SK-N-SH treated with all-trans-retinoic acid at 6 μM for 48 hours (cell line): Measurements from ENCODE around the gene FHOD3.
A peak's percentile ranks its signal among the peaks of the same experiment; 100 is the strongest.

Source experiments
- ATAC-seq: fragments of 200-7000 bp; cut with Tn5 transposase; 3 replicates; pipeline ENCODE4 v1.9.1; 2020; ENCODE audit warnings: mild to moderate bottlenecking, moderate library complexity
- ARNTL ChIP-seq: fragments of 450-650 bp; formaldehyde crosslinking; IDR thresholded peaks from 2 replicates; pipeline ENCODE4 v1.5.0; 2020; ENCODE audit warnings: low read depth, mild to moderate bottlenecking, moderate library complexity, borderline replicate concordance
- BACH2 ChIP-seq: fragments of 250-450 bp; sonication (Bioruptor Pico); IDR thresholded peaks from 2 replicates; pipeline ENCODE4 v1.9.0; 2021; ENCODE audit warnings: mild to moderate bottlenecking, borderline replicate concordance
- CSRNP3 ChIP-seq: fragments of 250-450 bp; sonication (Bioruptor Pico); IDR thresholded peaks from 2 replicates; pipeline ENCODE4 v1.5.1; 2021; ENCODE audit warnings: mild to moderate bottlenecking, moderate library complexity
- ESRRG ChIP-seq: fragments of 250-450 bp; sonication (Bioruptor Pico); IDR thresholded peaks from 2 replicates; pipeline ENCODE4 v1.6.1; 2021; ENCODE audit warnings: mild to moderate bottlenecking
- GLIS3 ChIP-seq: fragments of 250-450 bp; sonication (Bioruptor Pico); IDR thresholded peaks from 2 replicates; pipeline ENCODE4 v1.5.0; 2020; ENCODE audit warnings: mild to moderate bottlenecking, moderate library complexity
- ISL1 ChIP-seq: fragments of 250-450 bp; sonication (Bioruptor Pico); IDR thresholded peaks from 2 replicates; pipeline ENCODE4 v2.1.2; 2022; ENCODE audit warnings: mild to moderate bottlenecking, moderate library complexity
- OSR1 ChIP-seq: fragments of 250-450 bp; sonication (Bioruptor Pico); IDR thresholded peaks from 2 replicates; pipeline ENCODE4 v1.8.0; 2022; ENCODE audit warnings: moderate library complexity, mild to moderate bottlenecking, inconsistent platforms
- PATZ1 ChIP-seq: fragments of 250-450 bp; sonication (Bioruptor Pico); IDR thresholded peaks from 2 replicates; pipeline ENCODE4 v1.8.0; 2020; ENCODE audit warnings: mild to moderate bottlenecking, moderate library complexity, borderline replicate concordance
- POU6F1 ChIP-seq: fragments of 250-450 bp; sonication (Bioruptor Pico); IDR thresholded peaks from 2 replicates; pipeline ENCODE4 v1.8.0; 2021; ENCODE audit warnings: low read depth, mild to moderate bottlenecking, moderate library complexity, borderline replicate concordance
- PPARA ChIP-seq: fragments of 250-450 bp; sonication (Bioruptor Pico); IDR thresholded peaks from 2 replicates; pipeline ENCODE4 v1.5.0; 2020; ENCODE audit warnings: mild to moderate bottlenecking, borderline replicate concordance
- RARB ChIP-seq: fragments of 250-450 bp; sonication (Bioruptor Pico); IDR thresholded peaks from 2 replicates; pipeline ENCODE4 v1.8.0; 2021; ENCODE audit warnings: mild to moderate bottlenecking, moderate library complexity
- SNAI2 ChIP-seq: fragments of 250-450 bp; sonication (Bioruptor Pico); IDR thresholded peaks from 2 replicates; pipeline ENCODE4 v1.5.0; 2020; ENCODE audit warnings: mild to moderate bottlenecking, moderate library complexity
- TCF4 ChIP-seq: fragments of 250-450 bp; sonication (Bioruptor Pico); IDR thresholded peaks from 2 replicates; pipeline ENCODE4 v1.8.0; 2021; ENCODE audit warnings: mild to moderate bottlenecking, moderate library complexity, borderline replicate concordance
- TOX ChIP-seq: fragments of 250-450 bp; sonication (Bioruptor Pico); IDR thresholded peaks from 2 replicates; pipeline ENCODE4 v1.8.0; 2021; ENCODE audit warnings: mild to moderate bottlenecking, moderate library complexity, borderline replicate concordance
- TSHZ2 ChIP-seq: fragments of 250-450 bp; sonication (Bioruptor Pico); IDR thresholded peaks from 2 replicates; pipeline ENCODE4 v1.5.0; 2020; ENCODE audit warnings: mild to moderate bottlenecking, moderate library complexity
- ZC3H10 ChIP-seq: fragments of 250-450 bp; sonication (Bioruptor Pico); IDR thresholded peaks from 2 replicates; pipeline ENCODE4 v1.5.1; 2021; ENCODE audit warnings: mild to moderate bottlenecking, moderate library complexity
- ZFP3 ChIP-seq: fragments of 250-450 bp; sonication (Bioruptor Pico); IDR thresholded peaks from 2 replicates; pipeline ENCODE4 v1.5.0; 2020; ENCODE audit warnings: mild to moderate bottlenecking, moderate library complexity
- ZFP30 ChIP-seq: fragments of 450-650 bp; formaldehyde crosslinking; IDR thresholded peaks from 2 replicates; pipeline ENCODE4 v1.5.0; 2022; ENCODE audit warnings: mild to moderate bottlenecking, moderate library complexity
- ZNF565 ChIP-seq: fragments of 450-650 bp; formaldehyde crosslinking; conservative IDR thresholded peaks from 2 replicates; pipeline ENCODE4 v1.5.0; 2020; ENCODE audit warnings: low read depth, mild to moderate bottlenecking, moderate library complexity
- ZNF70 ChIP-seq: fragments of 450-650 bp; formaldehyde crosslinking; IDR thresholded peaks from 2 replicates; pipeline ENCODE4 v1.5.0; 2020; ENCODE audit warnings: mild to moderate bottlenecking, moderate library complexity
- ZNF8 ChIP-seq: fragments of 450-650 bp; formaldehyde crosslinking; IDR thresholded peaks from 2 replicates; pipeline ENCODE4 v1.5.0; 2020; ENCODE audit warnings: mild to moderate bottlenecking, moderate library complexity

Gene FHOD3

GRCh38 chr18:36516258-36516657 is 218.7 kb downstream of the FHOD3 start (continued):
- no peak for TF ChIP-seq ZFP3 (CRISPR knock-in tag)
- no peak for TF ChIP-seq POU6F1 (CRISPR knock-in tag)
- no peak for TF ChIP-seq RARB
- TF ChIP-seq ZNF565, result no peak
- no peak for TF ChIP-seq SNAI2 (CRISPR knock-in tag)
- TF ChIP-seq ZNF70 (CRISPR knock-in tag), result no peak
- TF ChIP-seq ARNTL (CRISPR knock-in tag), result no peak

- no peak for ATAC-seq
Observed at GRCh38 chr18:36516726-36517125, 219.2 kb downstream of the FHOD3 start.

GRCh38 chr18:36518839-36519238 is 221.3 kb downstream of the FHOD3 start:
- peak; percentile 67 for ATAC-seq
- TF ChIP-seq RARB (no peak), ARNTL (CRISPR knock-in tag) (no peak), GLIS3 (CRISPR knock-in tag) (no peak), ZC3H10 (no peak), SNAI2 (CRISPR knock-in tag) (no peak), PPARA (CRISPR knock-in tag) (no peak), TCF4 (CRISPR knock-in tag) (no peak), OSR1 (no peak), BACH2 (CRISPR knock-in tag) (no peak), TSHZ2 (no peak), ZNF70 (CRISPR knock-in tag) (no peak), PATZ1 (CRISPR knock-in tag) (no peak), ZNF565 (no peak), CSRNP3 (CRISPR knock-in tag) (no peak), TOX (CRISPR knock-in tag) (no peak), ZFP30 (CRISPR knock-in tag) (no peak), ESRRG (CRISPR knock-in tag) (no peak), POU6F1 (CRISPR knock-in tag) (no peak), ISL1 (CRISPR knock-in tag) (no peak)

More at GRCh38 chr18:36516726-36517125, 219.2 kb downstream of the FHOD3 start:
- TF ChIP-seq RARB, result no peak
- no peak for TF ChIP-seq ZC3H10
- TF ChIP-seq TCF4 (CRISPR knock-in tag), result no peak
- TF ChIP-seq OSR1, result no peak
- no peak for TF ChIP-seq TOX (CRISPR knock-in tag)
- TF ChIP-seq ZNF70 (CRISPR knock-in tag), result no peak
- TF ChIP-seq ESRRG (CRISPR knock-in tag), result no peak
- no peak for TF ChIP-seq ISL1 (CRISPR knock-in tag)
- TF ChIP-seq ZFP3 (CRISPR knock-in tag), result no peak
- TF ChIP-seq ZNF8, result no peak
